NB4 (cell line): ENCODE data around the gene LPAR2.

ENCODE experiments used
- CTCF ChIP-seq: IDR thresholded peaks from one replicate; pipeline ENCODE4 v1.5.1; 2012; ENCODE audit warnings: low read depth, low read length
- MYC ChIP-seq: IDR thresholded peaks from 2 replicates; pipeline ENCODE4 v1.6.1; 2011; ENCODE audit warnings: low read depth, low read length
- POLR2A ChIP-seq: IDR thresholded peaks from 2 replicates; pipeline ENCODE4 v1.6.1; 2011; ENCODE audit warnings: mild to moderate bottlenecking; ENCODE audit not compliant: insufficient read length; ENCODE audit errors: extremely low read depth

- peak; percentile 3 for TF ChIP-seq CTCF
- TF ChIP-seq POLR2A = peak; percentile 80
- peak; percentile 82 for TF ChIP-seq MYC
These were observed 35.5 kb upstream of the LPAR2 start, which contains the start of gene ATP13A1 for GRCh38 chr19:19663256-19664120.
